Measurements from ENCODE around the gene VAV2. TPM values are rescaled to one million over a fixed set of nuclear protein-coding genes. Genes with fewer than 3 reads are reported as not detected.

The VAV2 gene
- total and polyA plus RNA-seq, 12 donors, result 3.3 to 96.2 (median 31.2) TPM

- H3K27me3 ChIP-seq, result no peaks in the 10 kb centered on the region
- no peaks in the 10 kb centered on the region for H3K36me3 ChIP-seq (replicated peaks in 1 of 2)
- H3K4me3 ChIP-seq, result no peak overlapping the region
- 89 to 100% (median 98%) methylated on average over 1 to 2 of the region's 2 CpGs for WGBS, 4 donors
- intact Hi-C loops (cut with DNase I), result no loop called here
- H3K4me1 ChIP-seq (replicated peaks in 1 of 2), result no peaks in the 10 kb centered on the region
- TF ChIP-seq POLR2A (IDR thresholded peaks at IDR 0.05) (no peak), CTCF (IDR thresholded peaks at IDR 0.05) (no peak)
- H3K27ac ChIP-seq, result no peak overlapping the region
- no peak for DNase-seq
- no peaks in the 10 kb centered on the region for H3K9me3 ChIP-seq (replicated peaks in 1 of 3)
Measured at GRCh38 chr9:134014946-134015345, 22.8 kb upstream of the VAV2 start.

- Histone ChIP-seq H3K4me1 (replicated peaks in 1 of 2) (no peaks in the 10 kb centered on the region), H3K27me3 (no peaks in the 10 kb centered on the region), H3K4me3 (no peak overlapping the region), H3K36me3 (replicated peaks in 1 of 2) (no peaks in the 10 kb centered on the region), H3K9me3 (replicated peaks in 1 of 3) (no peaks in the 10 kb centered on the region), H3K27ac (no peak overlapping the region)
- 72 to 78% (median 74%) methylated on average over 6 of the region's 6 CpGs for WGBS, 4 donors
- no peak for DNase-seq
- TF ChIP-seq CTCF (IDR thresholded peaks at IDR 0.05) (no peak), POLR2A (IDR thresholded peaks at IDR 0.05) (no peak)
- intact Hi-C loops (cut with DNase I), result no loop called here
Measured at GRCh38 chr9:134011401-134011800, 19.3 kb upstream of the VAV2 start.

GRCh38 chr9:134010310-134011173, 18.4 kb upstream of the VAV2 start:
- TF ChIP-seq CTCF (IDR thresholded peaks at IDR 0.05) (no peak), POLR2A (IDR thresholded peaks at IDR 0.05) (no peak)
- no peaks in the 10 kb centered on the region for H3K4me1 ChIP-seq (replicated peaks in 1 of 2)
- no peaks in the 10 kb centered on the region for H3K36me3 ChIP-seq (replicated peaks in 1 of 2)
- intact Hi-C loops (cut with DNase I), result no loop called here
- no peaks in the 10 kb centered on the region for H3K27me3 ChIP-seq
- H3K27ac ChIP-seq, result no peak overlapping the region
- no peak overlapping the region for H3K4me3 ChIP-seq
- no peaks in the 10 kb centered on the region for H3K9me3 ChIP-seq (replicated peaks in 1 of 3)
- WGBS, 4 donors, result 49 to 56% (median 55%) methylated on average over 16 to 20 of the region's 20 CpGs
- peak; percentile 32 to 87 (median 82) for DNase-seq

- TF ChIP-seq CTCF (IDR thresholded peaks at IDR 0.05), result no peak
- no peak for TF ChIP-seq POLR2A (IDR thresholded peaks at IDR 0.05)
- no peak overlapping the region for H3K4me3 ChIP-seq
- no peak overlapping the region for H3K27ac ChIP-seq
- DNase-seq, result no peak
- H3K4me1 ChIP-seq (replicated peaks in 1 of 2), result no peaks in the 10 kb centered on the region
- H3K9me3 ChIP-seq (replicated peaks in 1 of 3), result no peaks in the 10 kb centered on the region
- intact Hi-C loops (cut with DNase I), result no loop called here
- WGBS, 4 donors, result 69 to 74% (median 71%) methylated on average over 6 to 9 of the region's 9 CpGs
- no peaks in the 10 kb centered on the region for H3K27me3 ChIP-seq
- H3K36me3 ChIP-seq (replicated peaks in 1 of 2), result no peaks in the 10 kb centered on the region
Measured at GRCh38 chr9:134007571-134007970, 15.4 kb upstream of the VAV2 start.

All from adrenal gland (tissue), 12 donors.